Cardiac muscle cell (in vitro differentiated cells and primary cell): ENCODE data around the gene COPS7A. TPM values are rescaled to one million over a fixed set of nuclear protein-coding genes. Genes with fewer than 3 reads are reported as not detected.

ENCODE experiments used
- DNase-seq, 2 donors: peaks; one replicate each; pipeline versions ENCODE4 v3.0.0 to v3.0.0-alpha.2; 2010 to 2017; ENCODE audit warnings: low read depth in 1 of 2, low spot score in 1 of 2
- H3K27ac ChIP-seq: fragments of 200-600 bp; sonication (generic); 2 replicates; pipeline ENCODE4 v1.5.1; 2016
- H3K27me3 ChIP-seq: fragments of 200-600 bp; sonication (generic); 2 replicates; pipeline ENCODE4 v1.6.0; 2016; ENCODE audit warnings: control low read depth
- H3K36me3 ChIP-seq: fragments of 200-600 bp; sonication (generic); 2 replicates; pipeline ENCODE4 v1.5.1; 2016; ENCODE audit warnings: control low read depth
- H3K4me1 ChIP-seq: fragments of 200-600 bp; sonication (generic); 2 replicates; pipeline ENCODE4 v1.8.1; 2017; ENCODE audit warnings: low read depth, mild to moderate bottlenecking, mixed run types
- H3K4me3 ChIP-seq: fragments of 200-600 bp; sonication (generic); 2 replicates; pipeline ENCODE4 v1.5.1; 2016; ENCODE audit warnings: mild to moderate bottlenecking
- H3K9me3 ChIP-seq: fragments of 200-600 bp; sonication (generic); 2 replicates; pipeline ENCODE4 v1.5.1; 2017; ENCODE audit warnings: low read depth, mild to moderate bottlenecking, control low read depth
- polyA plus RNA-seq: library from polyadenylated mRNA; unstranded; fragments of >200 nt; fragmentation: Nextera tagmentation; extraction: Ambion mirVana; gene quantifications from 2 replicates; pipeline ENCODE4 v1.2.1, GENCODE V29; 2016
- total RNA-seq: library from RNA; depleted of rRNA; stranded (reverse); fragments of >200 nt; gene quantifications from 2 replicates; pipeline ENCODE4 v1.2.3, GENCODE V29; 2016
- TF ChIP-seq, protein P1 (sequence below): IDR thresholded peaks from 2 replicates; pipeline ENCODE4 v1.5.1; 2012; ENCODE audit warnings: low read depth, mild to moderate bottlenecking, low read length

COPS7A gene
- total and polyA plus RNA-seq, 2 experiments from 2014 or later, result 71.0 to 108 TPM

DNA sequence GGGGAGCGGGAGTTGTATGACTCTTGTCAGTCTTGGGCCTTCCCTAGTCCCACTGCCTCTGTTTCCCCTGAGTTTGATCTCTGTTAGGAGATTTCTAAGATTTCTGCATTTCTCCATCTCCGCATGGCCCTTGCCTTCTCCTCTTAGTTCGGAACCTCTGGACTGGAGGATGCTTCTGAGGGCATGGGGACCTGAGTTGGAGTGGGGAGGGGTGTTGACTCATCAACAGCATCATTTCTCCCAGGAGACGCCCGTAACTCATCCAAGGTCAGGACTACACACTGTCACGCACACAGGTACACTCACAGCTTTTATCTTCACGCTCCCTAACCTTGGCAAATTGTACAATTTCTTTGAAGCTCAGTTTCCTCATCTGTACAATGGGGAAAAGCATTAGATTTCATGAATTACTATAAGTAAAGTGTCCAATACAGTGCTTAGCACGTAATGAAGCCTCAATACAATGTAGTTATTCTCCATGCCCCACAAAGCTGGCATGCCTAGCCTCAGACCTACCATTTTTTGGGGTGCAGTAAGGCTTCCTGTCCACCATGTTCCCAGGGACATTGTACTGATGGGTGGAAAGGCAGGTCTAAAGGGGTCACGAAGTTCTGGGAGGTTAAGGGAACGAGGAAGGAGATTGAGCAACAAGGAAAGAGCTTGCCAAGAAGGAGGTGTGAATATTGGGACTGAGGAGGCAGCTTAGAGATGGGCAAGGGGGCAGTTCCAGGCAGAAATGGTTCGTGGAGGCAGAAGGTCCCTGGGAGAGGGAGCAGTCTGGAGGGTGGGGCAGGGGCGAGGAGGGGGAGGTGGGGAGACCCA lies 47.9 kb downstream of the COPS7A start:
- H3K36me3 ChIP-seq, result no peaks in the 10 kb centered on the region
- DNase-seq, result peak in 1 of 2 donors; percentile 48
- TF ChIP-seq, protein P1, sequence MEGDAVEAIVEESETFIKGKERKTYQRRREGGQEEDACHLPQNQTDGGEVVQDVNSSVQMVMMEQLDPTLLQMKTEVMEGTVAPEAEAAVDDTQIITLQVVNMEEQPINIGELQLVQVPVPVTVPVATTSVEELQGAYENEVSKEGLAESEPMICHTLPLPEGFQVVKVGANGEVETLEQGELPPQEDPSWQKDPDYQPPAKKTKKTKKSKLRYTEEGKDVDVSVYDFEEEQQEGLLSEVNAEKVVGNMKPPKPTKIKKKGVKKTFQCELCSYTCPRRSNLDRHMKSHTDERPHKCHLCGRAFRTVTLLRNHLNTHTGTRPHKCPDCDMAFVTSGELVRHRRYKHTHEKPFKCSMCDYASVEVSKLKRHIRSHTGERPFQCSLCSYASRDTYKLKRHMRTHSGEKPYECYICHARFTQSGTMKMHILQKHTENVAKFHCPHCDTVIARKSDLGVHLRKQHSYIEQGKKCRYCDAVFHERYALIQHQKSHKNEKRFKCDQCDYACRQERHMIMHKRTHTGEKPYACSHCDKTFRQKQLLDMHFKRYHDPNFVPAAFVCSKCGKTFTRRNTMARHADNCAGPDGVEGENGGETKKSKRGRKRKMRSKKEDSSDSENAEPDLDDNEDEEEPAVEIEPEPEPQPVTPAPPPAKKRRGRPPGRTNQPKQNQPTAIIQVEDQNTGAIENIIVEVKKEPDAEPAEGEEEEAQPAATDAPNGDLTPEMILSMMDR, result no peak
- H3K4me3 ChIP-seq, result no peak overlapping the region
- peaks cover 10% of the 10 kb centered on the region for H3K4me1 ChIP-seq
- no peak overlapping the region for H3K27ac ChIP-seq
- no peaks in the 10 kb centered on the region for H3K9me3 ChIP-seq
- peaks cover 29% of the 10 kb centered on the region for H3K27me3 ChIP-seq

DNA sequence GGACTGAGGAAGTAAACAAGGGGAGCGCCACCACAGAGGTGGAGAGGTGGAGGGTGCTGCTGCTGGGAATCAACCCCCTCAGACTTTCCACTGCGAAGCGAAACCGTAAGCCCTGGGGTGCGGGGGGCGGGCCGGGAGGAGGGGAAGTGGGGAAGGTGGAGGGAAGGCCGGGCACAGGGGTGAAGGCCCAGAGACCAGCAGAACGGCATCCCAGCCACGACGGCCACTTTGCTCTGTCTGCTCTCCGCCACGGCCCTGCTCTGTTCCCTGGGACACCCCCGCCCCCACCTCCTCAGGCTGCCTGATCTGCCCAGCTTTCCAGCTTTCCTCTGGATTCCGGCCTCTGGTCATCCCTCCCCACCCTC lies 48.5 kb downstream of the COPS7A start, which contains the start of gene LAG3:
TSS of gene LAG3 (plus strand) at position 190 of the 365 bp plus-strand sequence. CDS start 333 bp downstream, outside the sequence.
- no peak within 1 kb of the TSS for H3K27ac ChIP-seq
- no peaks in the 10 kb centered on the region for H3K36me3 ChIP-seq
- TF ChIP-seq, protein P1, result no peak
- DNase-seq, result no peak
- H3K4me1 ChIP-seq, result peaks cover 10% of the 10 kb centered on the region
- peaks cover 29% of the 10 kb centered on the region for H3K27me3 ChIP-seq
- H3K9me3 ChIP-seq, result no peaks in the 10 kb centered on the region
- no peak within 1 kb of the TSS for H3K4me3 ChIP-seq

DNA sequence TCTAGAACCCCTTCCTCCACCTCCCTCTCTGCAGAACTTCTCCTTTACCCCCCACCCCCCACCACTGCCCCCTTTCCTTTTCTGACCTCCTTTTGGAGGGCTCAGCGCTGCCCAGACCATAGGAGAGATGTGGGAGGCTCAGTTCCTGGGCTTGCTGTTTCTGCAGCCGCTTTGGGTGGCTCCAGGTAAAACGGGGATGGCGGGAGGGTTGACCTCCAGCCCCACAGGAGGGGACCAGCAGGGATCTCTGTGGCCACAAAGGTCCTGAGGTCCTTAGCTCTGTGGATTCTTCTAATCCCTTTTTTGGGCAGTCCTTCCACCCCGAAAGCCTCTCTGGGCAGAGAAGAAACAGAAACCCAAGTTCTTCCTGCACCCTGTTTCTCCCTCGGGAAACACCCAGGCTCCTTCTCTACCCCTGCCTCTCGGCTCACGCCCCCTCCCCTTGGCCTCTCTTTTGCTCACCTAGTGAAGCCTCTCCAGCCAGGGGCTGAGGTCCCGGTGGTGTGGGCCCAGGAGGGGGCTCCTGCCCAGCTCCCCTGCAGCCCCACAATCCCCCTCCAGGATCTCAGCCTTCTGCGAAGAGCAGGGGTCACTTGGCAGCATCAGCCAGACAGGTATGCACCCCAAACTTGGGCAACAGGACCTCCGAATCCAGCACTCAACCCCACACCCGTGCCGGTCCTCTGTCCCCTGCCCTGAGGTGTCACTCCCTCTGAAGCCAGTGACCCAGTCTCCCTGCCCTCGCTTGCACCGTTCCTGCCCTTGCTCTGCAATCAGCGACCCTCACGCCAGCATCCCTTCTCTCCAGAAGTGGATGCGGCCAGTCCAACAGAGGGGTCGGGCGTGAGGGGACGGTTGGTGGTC lies 49.1 kb downstream of the COPS7A start:
- Histone ChIP-seq H3K9me3 (no peaks in the 10 kb centered on the region), H3K4me3 (no peak overlapping the region), H3K36me3 (no peaks in the 10 kb centered on the region), H3K27ac (no peak overlapping the region), H3K27me3 (peaks cover 29% of the 10 kb centered on the region), H3K4me1 (peaks cover 10% of the 10 kb centered on the region)
- no peak for DNase-seq
- TF ChIP-seq, protein P1, result no peak

DNA sequence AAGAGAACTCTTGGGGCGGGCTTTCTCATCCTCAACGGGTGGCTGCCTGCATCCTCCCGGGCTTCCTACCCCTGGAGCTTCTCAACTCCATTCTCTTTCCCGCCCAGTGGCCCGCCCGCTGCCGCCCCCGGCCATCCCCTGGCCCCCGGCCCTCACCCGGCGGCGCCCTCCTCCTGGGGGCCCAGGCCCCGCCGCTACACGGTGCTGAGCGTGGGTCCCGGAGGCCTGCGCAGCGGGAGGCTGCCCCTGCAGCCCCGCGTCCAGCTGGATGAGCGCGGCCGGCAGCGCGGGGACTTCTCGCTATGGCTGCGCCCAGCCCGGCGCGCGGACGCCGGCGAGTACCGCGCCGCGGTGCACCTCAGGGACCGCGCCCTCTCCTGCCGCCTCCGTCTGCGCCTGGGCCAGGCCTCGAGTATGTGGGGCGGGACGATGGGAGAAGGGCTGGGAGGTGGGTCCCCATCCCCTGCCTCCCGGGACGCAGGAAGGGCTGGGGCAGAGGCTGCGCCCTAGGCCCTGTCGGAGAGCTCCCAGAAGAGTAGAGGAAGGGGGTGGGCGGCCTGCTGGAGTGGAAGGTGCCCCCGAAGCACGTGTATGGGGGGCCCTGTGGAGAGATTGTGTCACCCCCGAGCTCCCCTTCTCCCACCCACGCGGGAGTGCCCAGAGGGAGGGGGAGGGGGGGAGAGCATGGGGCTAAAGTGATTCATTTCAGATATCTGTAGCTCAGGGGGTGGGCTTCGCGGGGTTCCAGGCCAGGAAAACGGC lies 49.9 kb downstream of the COPS7A start:
- Histone ChIP-seq H3K36me3 (no peaks in the 10 kb centered on the region), H3K27me3 (peaks cover 29% of the 10 kb centered on the region), H3K27ac (no peak overlapping the region), H3K4me3 (no peak overlapping the region), H3K4me1 (peaks cover 8% of the 10 kb centered on the region), H3K9me3 (no peaks in the 10 kb centered on the region)
- DNase-seq, result peak in 1 of 2 donors; percentile 44
- TF ChIP-seq, protein P1, result no peak

DNA sequence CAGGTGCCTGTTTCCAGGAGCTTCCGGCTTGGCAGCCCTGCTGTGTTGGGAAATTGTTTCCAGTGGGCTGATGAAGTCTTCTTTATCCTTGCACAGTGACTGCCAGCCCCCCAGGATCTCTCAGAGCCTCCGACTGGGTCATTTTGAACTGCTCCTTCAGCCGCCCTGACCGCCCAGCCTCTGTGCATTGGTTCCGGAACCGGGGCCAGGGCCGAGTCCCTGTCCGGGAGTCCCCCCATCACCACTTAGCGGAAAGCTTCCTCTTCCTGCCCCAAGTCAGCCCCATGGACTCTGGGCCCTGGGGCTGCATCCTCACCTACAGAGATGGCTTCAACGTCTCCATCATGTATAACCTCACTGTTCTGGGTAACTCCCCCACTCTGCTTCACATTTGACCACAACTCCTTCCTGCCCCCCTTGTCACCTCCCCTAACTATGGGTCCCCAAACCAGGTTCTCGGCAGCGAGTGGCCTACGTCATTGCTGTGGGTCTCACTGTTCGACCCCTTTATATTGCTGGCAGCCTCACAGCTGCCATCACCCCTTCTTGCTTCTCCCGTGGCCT lies 50.7 kb downstream of the COPS7A start:
- TF ChIP-seq, protein P1, result no peak
- Histone ChIP-seq H3K4me1 (peaks cover 6% of the 10 kb centered on the region), H3K27ac (no peak overlapping the region), H3K36me3 (no peaks in the 10 kb centered on the region), H3K9me3 (no peaks in the 10 kb centered on the region), H3K27me3 (peaks cover 29% of the 10 kb centered on the region), H3K4me3 (no peak overlapping the region)
- DNase-seq, result no peak
